Stimulated activated CD4-positive, alpha-beta T cell treated with anti-CD3 and anti-CD28 coated beads, TNF-alpha, amount 100 ng/mL, for 4 hours (primary cell): ENCODE data around the gene CHM.
"Not testable (repeated sequence)": the region's sequence is repeated elsewhere in the genome, so short reads cannot be mapped to it uniquely, and the experiment has no call there.

ENCODE experiments used
- DNase-seq, 3 experiments: peaks; one replicate each; pipeline ENCODE4 v3.0.0-alpha.2; 2020; ENCODE audit warnings: low read depth in 3 of 3

Gene CHM

DNA sequence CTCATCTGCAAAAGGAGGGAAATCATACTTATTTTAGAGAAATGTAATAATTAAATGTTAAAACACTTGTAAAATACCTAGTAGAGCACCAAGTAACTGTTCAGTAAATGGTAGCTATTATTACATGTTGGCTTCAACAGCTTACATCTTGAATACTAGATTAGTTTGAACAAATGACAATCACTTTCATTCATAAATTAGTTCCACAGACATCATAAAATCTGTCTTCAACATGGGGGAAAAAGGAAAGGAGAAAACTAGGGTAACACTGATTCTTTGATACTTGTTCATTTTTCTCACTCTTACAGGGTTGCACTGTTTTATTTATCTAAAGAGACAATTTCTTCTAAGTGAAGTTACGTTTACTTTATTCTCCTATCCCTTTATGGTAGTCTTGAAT is 51.7 kb downstream of the CHM start:
- DNase-seq = no peak

DNA sequence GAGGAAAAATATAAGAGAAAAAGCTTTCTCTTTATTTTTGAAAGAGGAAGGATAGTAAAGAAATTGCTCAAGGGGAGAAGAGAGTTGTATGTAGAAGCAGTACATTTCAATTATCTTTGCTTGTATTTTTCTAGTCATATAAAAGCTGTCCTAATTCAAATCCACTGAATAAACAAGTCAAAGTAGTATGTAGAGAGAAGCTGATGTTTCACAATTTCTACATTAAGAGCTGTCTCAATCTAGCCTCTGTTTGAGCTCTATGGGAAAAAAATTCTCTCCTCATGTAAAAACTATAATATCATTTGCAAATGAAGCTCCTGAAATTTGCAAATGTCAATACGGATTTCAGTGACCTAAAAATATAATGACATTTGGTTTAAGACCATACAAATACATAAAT is 52.6 kb downstream of the CHM start:
- no peak for DNase-seq

DNA sequence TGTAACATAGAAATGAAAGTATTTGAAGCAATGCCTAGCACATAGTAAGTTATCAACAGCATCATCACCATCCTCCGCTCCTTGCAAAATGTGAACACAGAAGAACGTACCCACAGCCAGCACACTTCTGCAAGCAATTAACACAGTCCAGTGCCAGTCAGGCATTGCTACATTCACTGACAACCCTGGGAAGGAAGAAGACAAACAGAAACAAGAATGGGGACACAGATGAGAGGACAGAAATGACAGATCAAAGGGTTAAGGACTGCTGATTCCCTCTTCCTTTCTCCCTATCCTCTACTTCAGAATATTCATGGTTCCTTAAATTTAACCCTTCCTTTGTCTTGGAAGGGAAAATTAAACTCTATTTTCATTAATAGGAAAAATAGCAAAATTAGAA is 53.1 kb downstream of the CHM start:
- DNase-seq = no peak

DNA sequence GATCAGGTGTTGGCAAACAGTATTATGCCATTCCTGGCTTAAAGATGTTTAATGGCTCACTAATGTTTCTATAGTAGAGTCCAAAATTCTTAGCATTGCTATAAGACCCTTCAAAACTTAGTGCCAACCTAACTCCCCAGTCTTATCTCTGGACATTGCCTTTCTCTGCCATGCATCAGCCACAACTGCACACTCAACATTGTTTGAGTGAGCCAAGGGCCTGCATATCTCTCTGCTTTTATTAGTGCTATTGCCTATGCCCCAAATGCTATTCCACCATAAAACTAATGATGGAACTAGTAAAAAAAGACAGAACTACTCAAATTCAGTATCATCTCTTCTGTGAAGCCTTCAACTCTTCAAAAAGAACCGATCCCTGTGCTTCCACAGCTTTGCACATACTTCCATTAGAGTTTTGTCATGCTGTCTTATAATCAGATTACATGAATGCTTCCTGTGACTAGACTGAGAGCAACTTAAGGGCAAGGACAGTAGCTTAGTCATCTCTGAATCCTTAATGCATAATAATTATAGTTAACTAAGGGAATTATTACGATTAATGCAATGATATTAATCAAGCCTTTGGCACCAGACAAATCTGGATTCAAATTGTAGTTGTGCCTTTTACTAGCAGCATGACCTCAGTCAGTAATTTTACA is 53.7 kb downstream of the CHM start:
- no peak for DNase-seq

DNA sequence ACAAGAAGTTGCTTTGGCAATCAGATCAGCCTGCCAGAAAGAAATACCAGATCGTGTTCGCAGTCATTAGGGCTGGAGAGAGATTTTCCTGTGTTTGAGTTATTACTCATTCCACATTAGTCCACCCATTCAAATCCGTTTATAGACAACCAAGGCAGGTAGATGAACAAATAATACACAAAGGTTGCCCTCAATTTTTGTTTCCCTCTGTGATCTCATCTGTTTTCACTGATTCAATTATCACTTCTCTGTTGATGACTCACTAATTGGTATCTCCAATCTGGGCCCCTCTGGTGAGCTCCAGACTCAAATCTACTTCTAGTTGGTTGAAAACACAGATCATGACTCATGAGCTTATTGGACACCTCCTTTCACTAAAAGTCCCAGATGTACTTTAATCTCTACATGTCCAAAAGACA is 54.5 kb downstream of the CHM start:
- DNase-seq = no peak

DNA sequence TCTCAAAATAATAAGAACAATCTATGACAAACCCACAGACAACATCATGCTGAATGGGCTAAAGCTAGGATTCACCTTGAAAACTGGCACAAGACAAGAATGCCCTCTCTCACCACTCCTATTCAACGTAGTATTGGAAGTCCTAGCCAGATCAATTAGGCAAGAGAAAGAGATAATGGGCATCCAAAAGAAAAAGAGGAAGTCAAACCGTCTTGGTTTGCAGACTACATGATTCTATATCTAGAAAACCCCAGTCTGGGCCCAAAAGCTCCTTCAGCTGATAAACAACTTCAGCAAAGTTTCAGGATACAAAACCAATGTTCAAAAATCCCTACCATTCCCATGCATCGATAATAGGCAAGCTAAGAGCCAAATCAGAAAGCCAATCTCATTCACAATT is 59.0 kb downstream of the CHM start:
- no peak for DNase-seq

DNA sequence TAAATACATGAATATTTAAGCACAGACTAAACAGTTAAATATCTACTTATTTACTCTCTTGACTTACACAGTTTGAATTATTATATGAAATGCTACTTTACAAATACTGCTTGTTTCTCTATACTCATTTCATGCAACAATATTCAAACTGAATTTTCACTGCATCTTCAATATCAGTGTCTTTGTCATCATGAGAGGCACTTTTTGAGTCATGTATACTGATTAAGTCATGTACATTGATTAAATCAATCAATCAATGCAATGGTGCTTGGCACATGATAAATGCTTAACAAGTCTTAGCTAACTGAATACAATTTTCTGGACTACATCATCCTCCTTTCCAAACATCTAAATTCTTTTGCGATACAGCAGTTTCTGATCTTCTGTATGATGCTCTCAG is 67.1 kb downstream of the CHM start:
- DNase-seq = no peak

DNA sequence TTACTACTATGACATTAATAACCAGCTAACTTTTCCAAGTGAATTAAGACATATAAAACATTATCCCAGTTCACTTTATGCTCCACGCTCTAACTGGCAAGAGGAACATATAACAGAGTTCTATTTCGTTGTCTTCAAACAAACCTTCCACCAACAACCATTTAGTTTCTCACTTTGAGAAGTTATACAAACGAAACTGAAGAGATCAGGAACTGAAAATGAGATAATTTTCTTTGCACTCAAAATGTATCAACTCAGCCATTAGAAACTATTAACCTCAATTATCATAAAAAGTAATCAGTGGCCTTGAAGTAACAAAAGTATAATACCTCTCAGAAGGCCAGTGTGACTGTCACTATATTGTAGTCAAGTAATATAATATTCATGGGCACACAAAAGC is 70.1 kb downstream of the CHM start:
- DNase-seq = no peak

DNA sequence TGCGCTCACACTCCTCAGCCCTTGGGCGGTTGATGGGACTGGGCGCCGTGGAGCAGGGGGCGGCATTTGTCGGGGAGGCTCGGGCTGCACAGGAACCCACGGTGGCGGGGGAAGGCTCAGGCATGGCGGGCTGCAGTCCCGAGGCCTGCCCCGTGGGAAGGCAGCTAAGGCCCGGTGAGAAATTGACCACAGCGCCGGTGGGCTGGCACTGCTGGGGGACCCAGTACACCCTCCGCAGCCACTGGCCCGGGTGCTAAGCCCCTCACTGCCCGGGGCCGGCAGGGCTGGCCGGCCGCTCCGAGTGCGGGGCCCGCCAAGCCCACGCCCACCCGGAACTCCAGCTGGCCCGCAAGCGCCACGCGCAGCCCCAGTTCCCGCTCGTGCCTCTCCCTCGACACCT is 75.0 kb downstream of the CHM start:
- DNase-seq = not testable (repeated sequence)

DNA sequence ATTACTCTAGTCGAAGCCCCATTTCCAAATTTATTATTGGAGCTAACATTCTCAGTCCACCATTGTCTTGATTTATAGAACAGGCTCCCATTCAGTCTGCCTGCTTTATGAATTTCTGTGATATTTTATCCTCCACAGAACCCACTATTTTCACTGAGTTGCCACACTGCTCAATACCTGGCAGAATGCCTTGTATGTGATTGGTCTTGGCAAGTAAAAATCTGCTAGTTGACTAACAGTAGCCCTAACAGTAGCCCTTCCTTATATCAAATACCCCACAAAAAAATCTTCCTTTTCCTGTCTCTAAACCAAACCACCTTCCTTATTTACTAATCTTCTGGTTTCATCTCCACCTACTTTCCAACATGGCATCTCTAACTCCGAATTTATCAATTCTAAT is 82.6 kb downstream of the CHM start:
- DNase-seq = no peak

DNA sequence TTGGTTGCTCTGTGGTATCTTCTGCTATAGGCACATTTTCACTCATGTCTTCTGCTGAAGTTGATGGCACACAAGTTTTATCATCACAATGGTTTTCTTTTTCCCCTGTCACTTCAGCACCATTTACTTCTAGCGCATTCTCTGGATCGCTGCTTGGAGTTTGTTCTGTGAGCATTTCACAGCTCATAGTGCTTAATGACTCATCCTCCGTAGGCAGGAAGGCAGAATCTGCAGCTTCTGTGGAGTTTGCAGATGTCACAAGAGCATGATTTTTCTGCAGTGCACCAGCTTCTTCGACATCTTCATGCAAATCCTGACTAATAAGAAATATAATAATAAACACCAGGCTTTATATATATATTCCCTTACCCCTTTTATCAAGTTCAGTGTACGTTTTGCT is 83.6 kb downstream of the CHM start:
- no peak for DNase-seq

DNA sequence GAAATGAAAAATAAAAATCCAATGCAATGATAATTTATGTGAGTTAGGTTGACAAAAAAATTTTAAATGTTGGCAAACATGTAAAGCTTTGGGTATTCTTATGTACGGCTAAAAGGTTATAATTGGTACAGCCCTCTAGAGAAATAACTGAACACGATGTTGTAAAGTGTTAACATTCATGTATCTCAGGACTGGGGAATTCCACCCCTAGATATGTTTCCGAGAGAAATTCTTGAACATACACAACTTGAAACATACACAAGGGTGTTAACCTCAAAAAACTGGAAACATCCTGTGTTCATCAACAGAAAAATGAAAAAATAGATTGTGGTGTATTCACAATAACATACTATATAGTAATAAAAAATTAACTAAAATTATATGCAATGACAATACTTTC is 91.8 kb downstream of the CHM start:
- DNase-seq = no peak

DNA sequence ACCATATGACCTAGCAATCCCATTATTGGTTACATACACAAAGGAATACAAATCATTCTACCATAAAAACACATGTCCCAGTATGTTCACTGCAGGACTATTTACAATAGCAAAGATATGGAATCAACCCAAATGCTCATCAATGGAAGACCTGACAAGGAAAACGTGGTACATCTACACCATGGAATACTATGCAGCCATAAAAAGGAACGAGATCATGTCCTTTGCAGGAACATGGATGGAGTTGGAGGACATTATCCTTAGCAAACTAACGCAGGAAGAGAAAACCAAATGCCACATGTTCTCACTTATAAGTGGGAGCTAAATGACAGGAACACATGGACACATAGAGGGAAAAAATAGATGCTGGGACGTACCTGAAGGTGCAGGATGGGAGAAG is 102.6 kb downstream of the CHM start:
- not testable (repeated sequence) for DNase-seq

DNA sequence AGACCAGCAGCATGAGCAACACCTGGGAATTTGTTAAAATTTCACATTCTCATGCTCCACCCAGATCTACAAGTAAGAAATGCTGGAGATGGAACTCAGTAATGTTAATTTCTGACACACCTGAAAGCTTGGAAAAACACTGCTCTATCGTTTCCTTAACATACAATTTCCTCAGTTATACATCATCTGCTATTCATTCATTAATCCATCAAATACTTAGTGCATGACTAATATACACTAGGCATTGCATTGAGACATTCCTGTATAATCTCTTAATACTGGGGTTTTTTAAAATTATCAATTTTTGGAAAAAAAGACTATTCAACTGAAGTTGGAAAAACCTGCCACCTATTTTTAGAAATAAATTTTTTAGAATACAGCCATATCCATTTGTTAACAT is 106.1 kb downstream of the CHM start:
- no peak for DNase-seq

DNA sequence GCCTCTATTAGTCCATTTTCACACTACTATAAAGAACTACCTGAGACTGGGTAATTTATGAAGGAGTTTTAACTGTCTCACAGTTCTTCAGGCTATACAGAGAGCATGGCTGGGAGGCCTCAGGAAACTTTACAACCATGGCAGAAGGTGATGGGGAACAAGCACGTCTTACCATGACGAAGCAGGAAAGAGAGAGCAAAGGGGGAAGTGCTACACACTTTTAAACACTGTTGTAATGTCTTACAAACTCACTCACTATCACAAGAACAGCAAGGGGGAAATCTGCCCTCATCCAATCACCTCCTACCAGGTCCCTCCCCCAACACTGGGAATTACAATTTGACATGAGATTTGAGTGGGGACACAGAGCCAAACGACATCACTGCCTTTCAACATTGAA is 107.4 kb downstream of the CHM start:
- not testable (repeated sequence) for DNase-seq

DNA sequence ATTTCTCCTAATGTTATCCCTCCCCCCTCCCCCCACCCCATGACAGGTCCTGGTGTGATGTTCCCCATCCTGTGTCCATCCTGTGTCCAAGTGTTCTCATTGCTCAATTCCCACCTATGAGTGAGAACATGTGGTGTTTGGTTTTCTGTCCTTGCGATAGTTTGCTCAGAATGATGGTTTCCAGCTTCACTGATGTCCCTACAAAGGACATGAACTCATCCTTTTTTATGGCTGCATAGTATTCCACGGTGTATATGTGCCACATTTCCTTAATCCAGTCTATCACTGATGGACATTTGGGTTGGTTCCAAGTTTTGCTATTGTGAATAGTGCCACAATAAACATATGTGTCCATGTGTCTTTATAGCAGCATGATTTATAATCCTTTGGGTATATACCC is 113.0 kb downstream of the CHM start:
- not testable (repeated sequence) for DNase-seq

DNA sequence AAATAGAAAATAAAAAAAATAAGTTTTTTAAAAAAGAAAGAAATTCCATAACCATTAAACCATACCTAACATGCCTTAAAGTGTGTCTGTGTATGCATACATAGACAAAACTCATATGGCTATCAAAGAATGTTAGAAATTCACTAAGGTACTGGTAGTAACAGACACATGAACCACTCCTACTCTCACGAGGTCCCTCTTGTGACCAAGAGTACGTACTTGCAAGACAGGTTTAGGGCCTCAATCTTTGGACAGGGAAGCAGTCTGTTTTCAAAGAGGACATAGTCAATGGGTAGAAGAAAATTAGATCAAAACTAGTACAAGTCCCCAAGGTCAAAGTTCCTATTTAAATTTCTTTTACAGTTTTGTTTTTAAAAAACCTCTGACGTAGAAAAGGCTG is 117.3 kb downstream of the CHM start:
- no peak for DNase-seq

DNA sequence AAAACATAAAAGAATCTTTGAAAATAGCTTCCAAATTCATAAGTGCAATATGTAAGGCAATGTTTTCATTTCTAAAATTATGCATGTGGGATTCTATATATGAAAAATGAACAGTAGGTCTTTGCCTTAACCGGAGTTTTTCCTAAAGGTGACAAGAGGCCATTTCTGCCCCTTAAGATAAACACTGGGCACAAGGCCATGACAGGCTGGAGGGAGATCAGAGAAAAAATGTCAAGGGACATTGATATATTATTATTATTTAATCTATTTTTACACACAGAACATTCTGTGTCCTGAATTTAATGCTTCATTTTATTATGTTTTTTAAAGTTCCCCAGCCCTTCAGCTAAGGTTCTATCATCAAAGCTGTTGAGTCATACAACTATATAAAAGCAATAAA is 118.8 kb downstream of the CHM start:
- DNase-seq = no peak

DNA sequence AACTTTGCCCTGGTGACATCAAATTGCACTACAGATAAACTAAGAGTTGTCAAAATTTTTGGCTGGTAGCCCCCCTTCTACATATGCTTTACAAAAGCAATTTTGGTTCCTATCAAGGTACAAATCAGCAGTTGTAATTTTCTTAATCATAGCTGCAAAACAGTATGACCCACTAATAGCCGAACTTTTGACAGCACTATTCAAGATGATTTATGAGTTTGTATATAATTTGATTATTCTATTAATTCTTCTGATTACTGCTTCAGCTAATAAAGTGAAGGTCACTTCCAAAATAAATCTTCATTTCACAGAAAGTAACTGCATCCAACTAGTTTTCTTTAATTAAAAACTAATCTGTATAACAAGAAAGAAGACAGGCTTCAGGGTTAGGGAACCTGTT is 119.6 kb downstream of the CHM start:
- DNase-seq = no peak

DNA sequence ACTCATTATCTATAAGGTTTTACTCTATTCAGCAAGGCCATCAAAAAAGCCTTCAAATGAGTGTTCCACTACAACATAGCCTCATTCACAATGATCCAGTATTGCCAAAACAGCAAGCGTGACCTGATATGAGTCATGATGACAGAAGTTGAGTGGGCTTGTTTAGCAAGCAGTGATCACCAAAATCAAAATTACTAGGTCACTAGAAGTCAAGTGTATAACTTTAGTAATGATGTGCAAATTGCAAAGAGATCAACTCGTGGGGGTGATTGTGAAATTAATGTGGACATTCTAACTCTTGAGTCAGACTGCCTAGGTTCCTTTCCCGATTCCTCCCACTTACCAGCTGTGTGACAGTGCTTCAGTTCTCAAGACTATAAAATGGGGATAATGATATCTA is 124.5 kb downstream of the CHM start:
- no peak for DNase-seq

DNA sequence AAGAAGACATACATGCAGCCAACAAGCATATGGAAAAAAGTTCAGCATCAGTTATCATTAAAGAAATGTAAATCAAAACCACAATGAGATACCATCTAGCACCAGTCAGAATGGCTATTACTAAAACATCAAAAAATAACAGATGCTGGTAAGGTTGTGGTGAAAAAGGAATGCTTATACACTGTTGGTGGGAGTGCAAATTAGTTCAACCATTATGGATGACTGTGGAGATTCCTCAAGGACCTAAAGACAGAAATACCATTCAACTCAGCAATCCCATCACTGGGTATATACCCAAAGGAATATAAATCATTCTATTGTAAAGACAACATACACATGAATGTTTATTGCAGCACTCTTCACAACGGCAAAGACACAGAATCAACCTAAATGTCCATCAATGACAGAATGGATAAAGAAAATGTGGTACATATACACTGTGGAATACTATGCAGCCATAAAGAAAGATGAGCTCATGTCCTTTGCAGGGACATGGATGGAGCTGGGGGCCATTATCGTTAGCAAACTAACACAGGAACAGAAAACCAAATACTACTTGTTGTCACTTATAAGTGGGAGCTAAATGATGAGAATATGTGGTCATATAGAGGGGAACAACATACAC is 130.6 kb downstream of the CHM start:
- not testable (repeated sequence) for DNase-seq

DNA sequence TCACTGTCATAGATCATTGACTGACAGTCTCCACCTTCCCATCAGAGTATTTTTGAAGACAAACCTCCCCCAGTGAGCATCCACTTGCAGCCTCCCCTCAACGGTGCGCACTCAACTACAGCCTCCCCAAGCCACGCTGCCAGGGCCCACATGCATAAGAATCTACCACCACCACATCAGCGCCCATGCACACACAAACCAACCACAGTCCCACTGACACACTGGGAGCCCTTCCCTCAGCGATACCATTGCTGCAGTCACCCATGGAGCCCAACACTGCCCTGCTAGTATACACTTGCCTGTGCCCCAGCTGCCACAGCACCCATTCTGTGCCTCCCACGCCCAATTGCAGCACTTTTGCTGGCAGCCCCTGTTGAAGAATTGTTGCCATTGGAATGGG is 132.9 kb downstream of the CHM start:
- no peak for DNase-seq

DNA sequence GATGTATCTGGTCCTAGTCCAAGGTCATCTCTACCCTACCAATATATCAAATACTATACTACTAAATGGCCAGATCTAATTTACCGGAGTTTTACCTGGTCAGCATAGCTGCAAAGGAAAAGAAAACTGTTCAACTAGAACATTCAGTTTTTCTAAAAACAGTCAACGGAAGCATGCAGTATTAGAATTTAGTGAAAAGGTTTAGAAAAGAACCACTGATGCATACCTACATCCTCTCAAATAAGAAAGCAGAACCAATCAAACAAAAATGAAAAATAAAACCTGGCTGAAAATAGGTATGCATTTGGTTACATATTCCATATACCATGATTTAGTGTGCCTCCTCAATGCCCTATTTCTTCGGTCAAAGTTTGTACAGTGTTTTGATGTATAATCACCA is 140.0 kb downstream of the CHM start:
- no peak for DNase-seq

DNA sequence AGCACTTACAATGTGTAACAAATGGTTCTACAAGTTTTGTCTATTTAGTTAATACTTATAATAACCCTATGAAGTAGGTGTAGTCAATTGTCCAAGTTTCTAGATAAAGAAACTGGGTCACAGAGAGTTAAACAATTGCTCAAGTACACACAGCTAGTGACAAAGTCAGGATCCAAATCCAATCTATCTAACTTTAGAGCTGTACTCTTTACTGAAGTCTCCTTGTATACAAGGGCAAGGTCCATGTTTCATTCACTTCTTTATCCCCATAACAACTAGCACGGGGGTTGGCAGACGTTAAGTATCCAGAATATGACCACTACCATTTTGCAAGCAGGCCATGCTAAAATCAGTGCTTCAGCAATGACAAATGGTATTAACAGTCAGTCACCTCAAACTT is 141.0 kb downstream of the CHM start:
- DNase-seq = no peak
